Activated CD4-positive, alpha-beta T cell treated with anti-CD3 and anti-CD28 coated beads, Interleukin-2, amount 50 U/mL, for 24 hours (primary cell): Measurements from ENCODE around the gene MGMT.

ENCODE experiments used
- DNase-seq, 2 donors: peaks; one replicate each; pipeline ENCODE4 v3.0.0-alpha.2; 2020; ENCODE audit warnings: low read depth in 1 of 2, low spot score in 1 of 2

Gene MGMT

DNA sequence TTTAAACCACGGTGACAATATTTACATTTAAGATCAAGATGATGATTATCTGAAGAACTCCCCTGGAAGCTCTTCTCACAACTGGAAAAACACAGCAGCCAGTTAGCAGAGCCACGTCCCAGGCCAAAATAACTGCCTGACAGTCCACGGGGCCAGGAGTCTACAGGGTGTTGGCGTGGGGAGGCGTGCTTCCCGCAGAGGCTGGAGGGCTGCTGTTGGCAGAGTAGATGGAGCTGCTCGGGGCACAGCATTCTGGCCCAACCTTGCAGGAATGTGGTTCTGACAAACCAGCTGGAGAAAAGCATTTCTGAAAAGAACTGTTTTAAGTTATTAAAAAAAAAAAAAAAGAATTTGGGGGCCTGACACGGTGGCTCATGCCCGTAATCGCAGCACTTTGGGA is 319.2 kb downstream of the MGMT start:
- DNase-seq = no peak

DNA sequence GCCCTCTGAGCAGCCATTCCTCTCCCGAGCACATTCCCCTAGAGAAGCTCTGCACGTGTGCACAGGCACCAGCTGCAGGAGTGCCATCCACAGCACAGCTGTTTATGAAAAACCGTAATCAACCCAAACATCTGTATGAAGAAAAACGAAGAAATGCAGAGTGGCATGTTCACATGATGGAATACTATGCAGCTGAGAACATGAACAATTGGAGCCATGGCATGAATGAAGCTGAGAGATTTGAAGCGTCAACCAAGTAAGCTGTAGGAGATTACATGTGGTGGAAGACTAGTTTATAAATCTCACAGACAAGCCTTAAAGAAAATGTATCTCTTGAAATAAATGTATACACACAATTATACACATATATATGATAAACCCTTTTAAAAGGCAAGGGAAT is 320.5 kb downstream of the MGMT start:
- DNase-seq = no peak

DNA sequence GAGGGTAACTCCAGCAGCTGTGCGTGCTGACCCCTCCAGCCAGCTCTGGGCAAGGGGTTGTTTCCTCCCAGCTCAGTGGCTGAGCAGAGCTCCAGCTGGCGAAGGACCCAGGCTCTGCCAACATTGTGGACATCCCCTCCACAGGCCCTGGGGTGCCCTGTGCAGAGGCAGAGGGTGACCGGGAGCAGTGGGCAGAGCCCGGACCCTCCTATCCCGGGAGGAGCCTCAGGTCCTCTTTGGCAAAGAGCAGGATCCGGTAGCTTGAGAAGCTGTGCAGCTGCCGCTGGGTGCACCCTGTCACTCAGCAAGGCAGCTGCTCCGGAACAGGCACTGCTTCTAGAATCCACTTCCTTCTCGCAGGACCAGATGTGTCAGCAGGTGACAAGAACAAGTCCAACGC is 321.2 kb downstream of the MGMT start:
- no peak for DNase-seq

DNA sequence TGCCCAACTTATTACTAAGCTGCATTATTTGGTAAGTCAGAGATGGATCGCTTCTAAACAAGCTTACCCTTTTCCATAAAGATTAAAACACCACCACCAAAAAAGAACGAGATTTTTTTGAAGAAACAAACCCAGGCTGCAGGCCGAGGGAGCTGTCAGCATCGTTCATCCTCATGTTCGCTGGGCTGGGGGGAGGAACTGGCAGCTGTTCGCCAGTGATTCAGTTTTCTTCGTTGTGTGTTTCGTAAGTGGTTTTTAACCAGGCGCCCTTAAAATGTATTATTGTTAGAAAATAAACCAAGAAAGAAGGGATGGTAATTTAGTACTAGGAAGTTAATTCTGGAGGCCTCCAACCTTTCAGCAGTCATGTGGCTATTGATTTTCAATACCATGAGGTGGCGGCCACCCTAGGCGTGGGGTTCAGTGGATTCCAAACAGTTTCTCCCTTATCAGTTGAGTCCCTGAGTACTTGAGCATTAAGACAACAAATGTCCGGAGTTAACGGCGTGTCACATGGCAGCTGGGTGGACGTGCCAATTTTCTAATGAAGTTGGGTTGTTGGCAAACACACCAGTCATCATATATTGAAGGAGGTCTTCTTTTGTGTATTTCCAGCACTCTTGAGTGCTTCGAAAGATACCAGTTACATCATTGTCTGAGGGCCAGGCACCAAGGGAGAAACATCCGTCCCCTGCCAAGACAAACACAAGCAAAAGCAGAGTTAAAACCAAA is 323.8 kb downstream of the MGMT start:
- DNase-seq = no peak

DNA sequence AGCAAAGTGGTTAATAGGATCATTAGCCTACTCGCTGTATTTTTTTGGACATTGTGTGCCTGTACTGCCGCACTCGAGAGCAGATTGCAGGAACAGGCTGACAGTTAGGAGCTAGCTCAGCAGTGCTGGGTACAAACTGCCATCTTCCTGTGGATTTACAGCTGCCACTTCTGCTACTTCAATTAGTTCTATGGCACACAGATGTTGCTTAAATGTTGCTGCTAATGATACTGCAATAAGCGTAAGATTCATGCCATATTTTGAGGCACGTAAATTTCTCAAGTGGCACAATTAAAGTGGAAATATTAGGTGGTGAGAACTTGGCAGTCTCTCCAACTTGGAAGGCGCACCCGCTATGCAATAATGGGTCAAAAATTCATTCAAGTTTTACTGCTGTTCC is 325.1 kb downstream of the MGMT start:
- DNase-seq = no peak

DNA sequence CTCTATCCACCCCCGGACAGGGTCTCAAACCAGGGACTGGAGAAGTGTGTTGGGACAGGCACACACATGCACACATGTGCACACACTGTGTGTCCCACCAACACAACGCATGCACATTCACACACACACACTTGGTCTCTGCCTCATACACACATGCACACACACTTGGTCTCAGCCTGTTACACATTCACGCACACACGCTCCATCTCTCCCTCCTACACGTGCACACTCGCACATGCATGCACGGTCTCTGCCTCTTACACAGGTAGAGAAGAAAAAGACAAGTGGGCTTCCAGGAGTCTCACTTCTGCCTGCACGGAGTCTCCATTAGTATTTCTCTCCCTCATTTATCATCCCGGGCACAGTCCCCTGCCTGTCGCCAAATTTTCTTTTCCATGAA is 325.8 kb downstream of the MGMT start:
- DNase-seq = no peak

DNA sequence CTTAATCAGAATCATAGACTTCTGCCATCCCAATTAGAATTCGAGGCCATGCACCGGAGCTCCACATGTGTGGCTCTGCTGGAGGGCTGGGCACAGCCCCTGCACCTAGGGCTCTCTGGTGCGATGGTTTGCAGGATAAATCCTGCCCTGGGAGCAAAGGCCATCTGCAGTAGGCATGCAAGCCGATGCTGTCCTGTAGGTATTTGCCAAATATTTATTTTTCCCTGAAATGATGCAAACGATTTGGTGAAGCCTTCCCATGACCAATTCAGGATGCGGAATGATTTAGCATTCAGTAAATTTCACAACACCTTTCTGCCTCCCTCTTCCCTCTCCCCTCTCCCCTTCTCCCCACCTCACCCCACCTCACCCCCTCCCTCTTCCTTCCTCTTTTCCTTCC is 326.4 kb downstream of the MGMT start:
- no peak for DNase-seq

DNA sequence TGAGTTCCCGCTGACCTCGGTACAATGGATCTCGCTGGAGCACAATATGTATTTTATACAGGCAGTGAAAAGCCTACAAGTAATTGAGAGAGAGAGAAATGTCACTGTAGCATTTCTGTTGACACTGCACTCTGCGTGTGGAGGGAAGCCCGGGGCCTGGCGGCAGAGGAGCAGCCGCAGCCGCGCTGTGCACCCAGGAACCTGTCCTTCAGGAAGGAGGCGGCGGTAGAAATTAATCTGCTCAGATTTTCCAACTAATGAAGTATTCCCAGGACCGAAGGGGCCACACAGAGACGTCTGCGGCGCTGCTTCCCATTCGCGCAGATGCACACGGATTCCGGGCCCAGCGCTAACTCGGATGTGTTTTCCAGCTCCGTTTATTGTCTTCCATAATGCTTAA is 327.0 kb downstream of the MGMT start:
- DNase-seq = no peak

DNA sequence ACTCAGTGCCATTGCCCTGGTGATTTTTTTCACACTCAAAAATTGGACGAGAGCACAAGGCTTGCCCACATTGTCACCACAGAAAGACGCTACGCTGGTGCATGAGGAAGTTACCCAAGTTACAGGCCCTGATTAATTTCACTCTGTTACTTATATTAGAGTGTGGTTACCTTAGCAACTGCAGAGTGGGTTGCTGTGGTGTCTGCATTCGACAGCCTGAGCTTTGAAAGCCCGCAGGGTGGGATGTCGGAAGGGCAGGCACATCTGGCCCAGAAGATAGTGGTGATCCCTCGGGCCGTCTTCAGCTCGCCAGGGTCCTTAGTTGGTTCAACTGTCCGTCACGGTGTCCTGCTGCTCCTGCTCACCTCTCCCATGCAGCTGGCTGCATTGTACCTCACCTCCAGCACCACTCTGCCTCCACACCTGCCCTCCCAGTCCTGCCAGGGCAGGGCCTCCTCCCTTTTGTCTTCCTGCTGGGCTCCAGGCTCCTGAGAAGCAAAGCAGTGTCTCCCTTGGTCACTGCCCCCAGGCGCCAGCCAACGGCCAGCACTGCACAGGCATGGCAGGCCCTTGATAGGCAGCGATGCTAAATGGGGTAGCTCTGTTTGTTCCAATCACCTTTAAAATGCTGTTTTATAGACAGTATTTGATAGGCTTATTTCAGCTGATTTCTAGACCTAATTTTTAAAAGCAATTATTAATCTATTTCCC is 329.8 kb downstream of the MGMT start:
- no peak for DNase-seq

DNA sequence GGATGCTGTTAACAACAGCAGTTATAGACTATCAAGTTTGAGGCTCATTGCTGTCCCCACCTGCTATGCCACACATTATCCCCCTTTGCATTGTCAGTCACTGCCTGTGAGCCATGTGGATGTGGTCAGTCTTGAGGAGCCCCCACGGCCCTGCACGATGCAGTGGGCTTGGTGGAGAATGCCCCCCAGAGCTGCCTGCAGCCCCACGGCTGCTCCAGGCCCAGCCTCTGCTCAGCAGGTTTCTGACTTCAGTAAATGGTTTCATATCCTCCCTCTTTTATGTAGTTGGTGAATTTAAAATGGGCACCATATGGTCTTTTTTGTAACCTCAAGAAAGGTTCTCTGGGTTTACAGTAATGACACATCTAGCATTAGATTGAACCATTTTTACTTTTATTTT is 332.9 kb downstream of the MGMT start:
- no peak for DNase-seq

DNA sequence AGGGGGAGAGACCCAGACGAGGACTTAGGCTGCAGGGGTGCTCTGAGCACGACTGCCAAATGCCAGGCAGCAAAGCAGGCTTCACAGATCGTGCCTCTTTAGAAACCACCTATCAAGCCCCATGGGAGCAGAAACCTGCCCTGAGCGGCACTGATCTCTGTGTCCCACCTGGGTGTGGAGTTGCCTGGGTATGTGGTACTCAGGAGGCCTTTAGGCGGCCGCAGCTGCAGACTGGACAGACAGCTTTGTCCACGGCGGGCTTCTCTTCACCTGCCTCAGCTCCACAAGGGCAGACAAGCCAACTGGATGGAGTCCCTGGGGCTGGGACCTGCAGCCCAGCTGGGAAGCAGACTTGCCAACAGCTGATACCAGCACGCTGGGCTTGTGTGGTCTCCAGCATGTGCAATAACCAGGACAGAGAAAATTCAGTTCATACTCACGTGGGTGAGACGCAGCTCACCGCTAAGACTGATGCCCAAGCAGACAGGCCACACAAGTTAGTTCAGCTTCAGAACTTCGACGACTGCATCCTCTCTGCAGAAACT is 333.8 kb downstream of the MGMT start:
- no peak for DNase-seq

DNA sequence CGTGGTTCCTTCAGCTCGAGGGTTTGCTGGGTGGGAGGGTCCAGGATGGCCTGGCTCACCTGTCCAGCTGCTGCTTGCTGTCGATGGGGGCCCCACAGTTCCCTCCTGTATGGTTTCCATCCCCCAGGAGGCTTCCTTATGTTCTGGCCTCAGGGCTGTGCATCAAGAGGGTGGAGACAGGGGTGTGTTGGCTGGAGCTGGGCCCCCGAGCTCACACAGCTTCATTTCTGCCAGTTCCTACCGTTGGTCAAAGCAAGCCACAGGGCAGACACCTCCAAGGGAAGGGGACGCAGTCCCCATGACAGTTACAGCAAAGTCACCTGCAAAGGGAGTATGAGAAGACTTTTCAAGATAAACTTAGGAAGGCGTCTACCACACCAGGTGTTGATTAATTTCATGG is 340.2 kb downstream of the MGMT start:
- DNase-seq = no peak

DNA sequence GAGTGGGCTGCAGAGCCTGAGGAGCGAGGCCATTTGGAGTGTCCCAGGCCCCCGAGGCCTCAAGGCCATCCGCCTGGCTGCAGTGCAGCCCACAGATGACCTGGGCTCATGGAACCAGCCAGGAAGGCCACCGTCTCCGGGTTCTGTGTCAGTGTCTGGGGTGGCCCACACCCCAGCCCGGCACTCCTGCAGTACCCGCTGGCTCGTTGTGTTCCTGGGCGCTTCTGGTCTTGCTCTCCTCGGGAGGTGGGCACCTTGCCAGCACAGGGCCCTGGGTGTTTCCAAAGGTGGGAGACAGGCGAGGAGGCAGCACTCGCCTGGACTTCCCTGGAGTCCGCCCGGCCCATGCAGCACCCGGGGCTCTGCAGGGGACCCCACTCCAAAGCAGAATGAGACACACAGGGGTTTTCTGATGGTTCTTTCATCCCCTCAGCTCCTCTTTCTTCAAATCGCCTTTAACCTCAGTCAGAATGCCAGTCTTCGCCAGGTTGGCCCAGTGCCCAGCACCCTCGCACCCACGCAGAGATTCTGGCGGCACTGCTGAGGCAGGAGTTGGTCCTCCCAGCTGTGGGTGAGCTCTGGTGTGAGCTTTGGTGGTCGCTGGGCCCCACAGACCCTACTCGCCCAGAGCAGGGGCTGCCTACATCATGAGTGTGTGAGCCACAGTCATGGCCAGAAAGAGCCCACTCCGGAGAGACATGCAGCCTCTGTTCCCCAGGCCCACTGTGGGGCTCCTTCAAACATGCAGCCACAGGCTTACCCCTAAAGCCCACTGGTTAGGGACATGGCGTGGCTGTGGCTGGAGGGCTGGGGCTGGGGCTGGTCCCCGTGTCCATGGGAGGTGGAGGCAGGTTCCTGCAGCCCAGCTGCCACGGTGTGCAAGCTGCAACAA is 341.3 kb downstream of the MGMT start:
- no peak for DNase-seq

DNA sequence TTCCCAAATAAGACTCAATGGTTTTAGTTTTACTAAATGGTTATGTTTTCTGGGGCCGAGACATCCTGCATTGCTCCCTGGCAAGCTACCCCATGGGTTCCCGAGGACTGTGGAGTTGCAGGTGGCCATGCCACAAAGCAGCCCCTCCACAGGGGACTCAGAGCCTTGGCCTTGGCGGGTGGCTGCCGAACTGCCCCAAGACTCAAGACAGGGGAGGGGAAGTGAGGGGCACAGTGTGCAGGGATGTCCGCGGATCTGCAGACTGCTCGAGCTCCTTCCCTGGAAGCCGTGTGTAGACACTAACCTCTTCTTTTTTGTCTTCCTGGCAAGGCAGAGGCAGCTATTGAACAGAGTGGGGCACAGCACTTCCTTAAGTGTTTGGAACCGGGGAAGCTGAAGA is 342.4 kb downstream of the MGMT start:
- DNase-seq = no peak

DNA sequence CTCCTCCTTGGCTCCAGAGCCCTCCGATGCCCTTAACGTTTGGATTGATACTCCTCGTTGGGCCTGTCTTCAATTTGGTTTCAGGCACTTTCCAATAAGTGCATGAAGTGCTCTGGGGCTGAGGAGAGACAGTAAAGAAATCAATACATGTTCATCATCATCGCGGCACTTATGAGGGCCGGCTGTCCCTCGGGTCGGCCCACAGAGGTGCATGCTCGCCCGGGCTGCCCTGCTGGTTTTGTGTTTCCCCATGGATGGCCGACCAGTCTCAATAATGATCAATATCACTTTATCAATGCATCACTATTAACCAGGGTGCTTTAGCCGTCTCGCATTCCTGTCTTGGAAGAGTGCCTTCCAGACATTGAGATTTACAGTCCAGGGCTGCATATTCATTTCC is 342.8 kb downstream of the MGMT start:
- no peak for DNase-seq

DNA sequence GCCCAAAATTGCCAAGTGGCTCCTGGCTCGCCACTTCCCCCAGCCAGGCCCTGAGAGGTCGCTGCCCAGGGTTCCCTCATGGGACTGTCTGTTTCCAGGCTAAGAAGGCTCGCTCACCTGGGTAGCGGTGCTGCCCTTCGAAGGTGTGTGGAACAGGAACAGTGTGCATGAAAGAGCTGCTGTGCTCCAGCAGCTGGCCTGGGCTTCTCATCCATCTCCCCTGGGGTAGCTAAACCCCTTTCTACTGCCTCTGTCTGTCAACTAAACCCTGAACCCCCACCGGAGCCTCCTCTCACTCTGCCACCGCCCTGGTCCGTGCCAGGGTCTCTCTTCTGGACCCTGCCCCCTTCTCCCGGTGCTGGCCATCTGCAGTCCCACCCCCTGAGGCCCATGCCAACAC is 344.2 kb downstream of the MGMT start:
- no peak for DNase-seq

DNA sequence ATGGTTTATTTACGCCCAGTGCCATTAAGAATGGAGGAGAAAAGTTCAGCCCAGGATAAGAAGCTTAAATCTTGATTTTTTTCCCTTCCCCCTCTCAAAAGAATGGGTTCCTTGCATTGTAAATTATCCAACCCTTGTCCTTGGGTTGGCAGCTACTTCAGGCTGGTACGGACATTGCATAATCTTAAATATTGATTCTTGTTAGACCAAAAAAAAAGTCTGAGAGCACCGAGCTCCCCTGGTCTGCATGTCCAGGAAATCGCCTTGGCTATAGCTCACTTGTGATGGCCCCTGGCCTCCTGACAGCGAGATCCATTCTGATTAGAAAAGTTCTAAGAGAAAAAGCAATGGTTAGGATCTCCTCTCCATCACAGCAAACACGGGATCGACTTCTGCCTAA is 345.4 kb downstream of the MGMT start:
- DNase-seq = no peak

DNA sequence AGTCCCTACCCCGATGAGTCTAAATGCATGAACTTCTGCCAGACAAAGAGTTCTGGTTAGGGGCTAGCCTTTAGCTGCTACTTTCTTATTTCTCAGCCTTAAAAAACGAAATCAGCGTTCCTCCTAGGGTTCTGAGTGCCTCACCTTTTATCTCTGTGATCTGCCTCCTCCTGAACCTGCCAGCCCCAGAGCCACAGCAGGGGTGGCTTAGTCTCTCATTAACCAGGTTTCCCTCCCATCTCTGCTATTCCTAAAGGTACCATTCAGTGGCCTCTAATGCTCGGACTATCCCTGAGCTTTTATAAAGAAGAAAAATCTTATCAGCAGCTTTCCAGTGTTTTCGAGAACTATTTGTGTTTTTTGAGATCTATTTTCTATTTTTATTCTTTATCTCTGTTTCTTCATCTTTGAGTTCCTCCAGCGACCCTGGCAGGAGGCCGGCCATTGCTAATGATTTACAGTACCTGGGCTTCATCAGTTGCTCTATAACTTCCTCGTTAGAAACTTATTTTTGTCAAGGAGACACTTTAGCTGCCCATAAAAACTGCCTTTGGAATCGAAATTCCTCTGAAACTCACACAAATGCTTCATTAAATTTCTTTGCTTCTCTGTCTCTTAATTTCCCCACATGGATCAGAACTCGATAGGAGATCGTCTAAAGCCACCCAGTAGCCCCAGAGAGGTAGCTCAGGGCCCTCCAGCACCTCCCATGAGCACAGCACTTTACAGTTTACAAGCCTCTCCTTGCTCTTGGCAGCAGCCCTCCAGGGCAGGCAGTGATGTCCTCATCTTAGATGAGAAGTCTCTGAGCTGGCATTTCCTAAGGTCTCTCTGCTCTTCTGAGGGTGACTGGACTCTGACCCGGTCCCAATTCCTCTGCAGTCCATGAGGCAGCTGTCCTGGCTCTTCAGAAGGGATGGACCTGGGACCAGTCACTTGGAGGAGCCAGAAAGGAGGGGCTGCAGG is 347.9 kb downstream of the MGMT start:
- DNase-seq = no peak

DNA sequence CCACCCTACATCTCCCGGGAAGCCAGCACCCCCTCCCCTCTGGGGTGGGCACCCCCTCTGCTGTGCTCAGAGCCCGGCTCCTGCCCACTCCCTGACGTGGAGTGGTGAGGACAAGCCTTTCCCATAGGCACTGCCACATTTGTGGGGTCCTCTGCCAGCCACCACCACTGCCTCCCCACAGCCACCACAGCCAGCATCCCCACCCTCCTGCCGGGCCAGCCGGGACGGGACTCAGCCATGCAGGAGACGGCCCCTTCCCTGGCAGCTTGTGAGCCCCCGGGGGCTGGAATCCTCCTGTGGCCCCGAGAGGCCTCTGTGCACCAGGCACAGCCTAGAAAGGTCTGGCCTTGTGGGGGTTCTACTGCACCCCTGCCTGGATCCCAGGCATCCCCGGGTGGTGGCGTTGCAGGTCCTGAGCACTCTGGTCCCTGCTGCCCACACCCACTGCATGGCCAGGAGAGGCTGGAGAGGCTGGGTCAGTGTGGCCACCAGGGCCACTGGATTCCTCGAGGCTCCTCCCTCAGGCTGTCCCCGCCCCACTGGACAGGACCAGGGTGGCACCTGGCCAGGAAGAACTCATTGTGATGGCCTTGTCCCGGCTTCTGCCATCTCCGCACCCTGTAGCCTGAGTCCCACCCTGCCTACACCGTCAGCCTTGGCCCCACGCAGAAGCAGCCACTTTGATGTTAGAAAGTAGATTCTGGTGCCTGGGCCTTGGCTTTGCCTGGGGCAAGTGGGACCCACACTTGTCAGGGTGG is 349.0 kb downstream of the MGMT start:
- no peak for DNase-seq

DNA sequence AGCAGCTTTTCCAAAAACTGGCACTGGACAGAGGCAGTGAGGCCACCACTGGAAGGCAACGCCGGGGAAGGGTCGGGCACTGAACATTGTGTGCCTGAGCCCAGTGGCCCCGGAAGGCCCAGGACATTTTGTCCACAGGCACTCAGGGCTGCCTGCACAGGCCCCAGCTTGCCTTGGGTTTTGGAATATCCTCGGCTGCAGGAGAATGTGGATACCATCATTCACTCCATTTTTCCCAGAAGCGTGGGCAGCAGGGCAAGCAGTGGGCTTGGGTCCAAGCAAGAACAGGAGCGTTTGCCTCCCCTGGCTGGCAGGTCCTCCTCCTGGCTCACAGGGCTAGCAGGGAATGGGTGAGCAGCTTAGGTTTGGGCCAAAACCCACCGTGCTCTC is 349.6 kb downstream of the MGMT start:
- DNase-seq = no peak
